Measurements from ENCODE around the gene RAB36.

GRCh38 chr22:23122216-23122957, 22.9 kb upstream of the RAB36 start:
- TF ChIP-seq CTCF (IDR thresholded peaks at IDR 0.05) (no peak), POLR2A (IDR thresholded peaks at IDR 0.05) (no peak)
